Globus pallidus (tissue), 1 donor: ENCODE results near the gene GBF1.

Source experiments
- DNase-seq: peaks from one replicate; pipeline ENCODE4 v3.0.0-alpha.2; 2015; ENCODE audit warnings: low spot score

Gene GBF1

GRCh38 chr10:102352066-102352715 is 106.9 kb downstream of the GBF1 start:
- peak; percentile 29 for DNase-seq

GRCh38 chr10:102354451-102354850 is 109.1 kb downstream of the GBF1 start:
- no peak for DNase-seq

GRCh38 chr10:102358712-102359382 is 113.5 kb downstream of the GBF1 start:
- no peak for DNase-seq

- DNase-seq, result no peak
These were observed 122.1 kb downstream of the GBF1 start for GRCh38 chr10:102367441-102367840.

- DNase-seq, result no peak
These were observed 122.7 kb downstream of the GBF1 start for GRCh38 chr10:102368077-102368476.

GRCh38 chr10:102371295-102371694 is 126.0 kb downstream of the GBF1 start:
- DNase-seq, result no peak

- DNase-seq, result no peak
These were observed 129.9 kb downstream of the GBF1 start for GRCh38 chr10:102375250-102375649.

GRCh38 chr10:102375867-102376266 is 130.5 kb downstream of the GBF1 start:
- no peak for DNase-seq

GRCh38 chr10:102376901-102377300 is 131.6 kb downstream of the GBF1 start:
- DNase-seq, result no peak

GRCh38 chr10:102379383-102379782 is 134.1 kb downstream of the GBF1 start:
- no peak for DNase-seq

- no peak for DNase-seq
These were observed 136.7 kb downstream of the GBF1 start for GRCh38 chr10:102381983-102382382.

- DNase-seq, result no peak
These were observed 137.5 kb downstream of the GBF1 start for GRCh38 chr10:102382871-102383270.

- no peak for DNase-seq
These were observed 138.7 kb downstream of the GBF1 start for GRCh38 chr10:102384053-102384452.

- no peak for DNase-seq
These were observed 139.5 kb downstream of the GBF1 start for GRCh38 chr10:102384606-102385429.

- no peak for DNase-seq
These were observed 144.6 kb downstream of the GBF1 start for GRCh38 chr10:102389894-102390293.

- no peak for DNase-seq
These were observed 147.0 kb downstream of the GBF1 start for GRCh38 chr10:102392306-102392705.

- no peak for DNase-seq
These were observed 148.2 kb downstream of the GBF1 start for GRCh38 chr10:102393411-102394078.

GRCh38 chr10:102394079-102394800 is 148.9 kb downstream of the GBF1 start:
- DNase-seq, result peak; percentile 81

- DNase-seq, result no peak
These were observed 149.6 kb downstream of the GBF1 start for GRCh38 chr10:102394801-102395399.

- DNase-seq, result peak; percentile 82
These were observed 150.3 kb downstream of the GBF1 start, which contains the start of gene NFKB2 for GRCh38 chr10:102395400-102396316. NFKB2 (plus strand) TSS chr10:102395705; CDS start chr10:102395960, 255 bp downstream.
